ENCODE measurements around the gene FAM72D.
"Not testable (repeated sequence)": the region's sequence is repeated elsewhere in the genome, so short reads cannot be mapped to it uniquely, and the experiment has no call there.

FAM72D gene

GRCh38 chr1:145155873-145156272 is 60.1 kb downstream of the FAM72D start:
- FAIRE-seq = not testable (repeated sequence)

DNA sequence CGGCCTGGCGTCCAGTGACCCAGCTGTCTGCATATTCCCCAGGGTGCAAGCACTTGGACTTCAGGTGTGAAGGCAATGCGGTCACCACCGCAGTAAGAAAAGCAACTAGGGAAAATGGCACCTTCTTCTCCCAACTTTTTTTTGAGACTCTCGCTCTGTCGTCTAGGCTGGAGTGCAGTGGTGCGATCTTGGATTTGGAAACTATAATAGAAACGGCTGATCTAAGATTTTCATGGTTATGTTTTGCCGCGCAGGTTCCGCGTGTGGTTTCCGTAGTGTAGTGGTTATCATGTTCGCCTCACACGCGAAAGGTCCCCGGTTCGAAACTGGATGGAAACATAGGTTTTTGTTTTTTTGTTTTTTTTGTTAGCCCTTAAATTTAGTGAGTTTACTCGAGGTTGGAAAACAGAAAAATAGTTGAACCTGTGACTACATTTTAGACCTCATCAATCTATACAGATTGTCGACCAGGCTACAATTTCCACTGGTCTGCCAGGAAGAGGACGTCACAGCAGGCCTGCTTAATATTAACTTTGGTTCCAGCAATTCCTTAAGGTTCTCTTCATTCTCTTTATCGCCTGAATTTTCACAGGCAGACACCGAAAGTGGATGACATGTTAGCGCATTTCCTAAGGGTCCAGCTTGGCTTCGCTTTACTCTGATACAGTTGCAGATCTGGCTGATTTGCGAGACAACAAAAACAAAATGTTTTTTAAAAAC is 61.3 kb downstream of the FAM72D start:
- not testable (repeated sequence) for FAIRE-seq

DNA sequence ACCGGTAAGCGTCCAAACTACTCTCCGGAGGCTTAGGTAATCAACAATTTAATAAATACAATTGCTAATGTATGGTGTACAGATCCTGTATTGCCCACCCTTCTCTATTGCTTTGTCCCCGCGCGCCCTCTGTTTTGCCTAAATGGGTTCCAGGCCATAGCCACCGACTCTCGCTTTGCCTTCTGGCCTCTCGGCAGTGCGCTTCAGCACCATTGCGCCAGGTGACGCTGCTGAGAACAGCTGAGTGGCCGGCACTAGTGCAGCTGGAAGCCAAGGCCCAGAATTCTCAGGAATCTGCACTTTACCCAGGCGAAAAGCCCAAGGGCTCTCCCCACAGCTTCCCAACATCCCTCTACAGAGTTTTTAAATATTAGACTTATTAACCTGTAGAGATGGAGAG is 61.9 kb downstream of the FAM72D start:
- FAIRE-seq = not testable (repeated sequence)

- FAIRE-seq = not testable (repeated sequence)
Observed at GRCh38 chr1:145161046-145161752, 65.4 kb downstream of the FAM72D start.

Measured in G401.6 (cell line).